Activated CD8-positive, alpha-beta memory T cell treated with anti-CD3 and anti-CD28 coated beads for 48 hours (primary cell): Measurements from ENCODE around the gene ZNF423.
"Not testable (repeated sequence)": the region's sequence is repeated elsewhere in the genome, so short reads cannot be mapped to it uniquely, and the experiment has no call there.

Source experiments
- DNase-seq, 3 experiments: peaks; one replicate each; pipeline ENCODE4 v3.0.0-alpha.2; 2020; ENCODE audit warnings: low read depth in 2 of 3, low spot score in 2 of 3

ZNF423 gene

DNA sequence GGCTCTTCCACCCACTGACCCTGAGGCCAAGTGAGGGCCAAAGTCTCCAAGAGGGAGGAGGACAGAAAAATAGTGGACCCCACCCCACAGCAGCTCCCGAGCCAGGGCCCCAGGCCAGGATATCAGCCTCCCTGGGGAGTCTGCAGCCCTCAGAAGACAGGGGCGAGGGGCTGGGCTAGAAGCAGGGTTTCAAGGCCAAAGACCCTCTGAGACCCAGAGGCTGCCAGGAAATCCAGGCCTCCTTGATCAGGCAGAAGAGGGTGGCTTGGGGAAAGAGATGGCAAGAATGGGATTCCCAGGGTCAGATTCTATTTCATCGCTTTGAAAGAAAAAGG lies 156.1 kb downstream of the ZNF423 start:
- no peak for DNase-seq

GRCh38 chr16:49698931-49699840 lies 156.7 kb downstream of the ZNF423 start:
- DNase-seq, result no peak

GRCh38 chr16:49698453-49698815 lies 157.5 kb downstream of the ZNF423 start:
- DNase-seq, result no peak

GRCh38 chr16:49697631-49698452 lies 158.1 kb downstream of the ZNF423 start:
- no peak for DNase-seq

GRCh38 chr16:49696414-49697101 lies 159.4 kb downstream of the ZNF423 start:
- no peak for DNase-seq

DNA sequence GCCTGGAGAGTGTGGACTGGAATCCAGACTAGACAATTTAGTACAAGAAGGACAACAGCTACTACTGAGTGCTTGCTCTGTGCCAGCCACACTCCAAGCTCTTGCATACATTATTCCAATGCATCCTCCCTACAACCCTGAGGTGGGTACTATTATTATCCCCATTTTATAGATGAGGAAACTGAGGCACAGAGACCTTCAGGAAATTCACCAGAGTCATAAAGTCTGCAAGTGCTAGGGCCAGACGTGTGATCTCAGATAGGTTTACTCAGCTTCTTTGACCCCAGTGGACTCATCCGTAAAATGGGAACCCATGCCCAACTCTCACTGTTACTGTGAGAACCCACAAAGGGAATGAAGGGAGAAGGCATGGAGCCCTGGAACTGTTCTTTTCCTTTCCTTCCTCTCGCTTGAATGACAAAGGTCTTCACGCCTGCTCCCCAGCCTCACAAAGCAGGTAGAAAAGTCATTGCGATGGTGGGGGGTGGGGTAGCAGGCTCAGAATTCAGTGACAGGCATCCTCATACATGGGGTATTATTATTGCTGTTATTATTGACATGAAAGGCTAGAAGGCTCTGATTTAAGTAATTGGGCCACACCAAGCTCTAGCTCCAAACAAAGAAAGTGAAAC lies 160.0 kb downstream of the ZNF423 start:
- no peak for DNase-seq

DNA sequence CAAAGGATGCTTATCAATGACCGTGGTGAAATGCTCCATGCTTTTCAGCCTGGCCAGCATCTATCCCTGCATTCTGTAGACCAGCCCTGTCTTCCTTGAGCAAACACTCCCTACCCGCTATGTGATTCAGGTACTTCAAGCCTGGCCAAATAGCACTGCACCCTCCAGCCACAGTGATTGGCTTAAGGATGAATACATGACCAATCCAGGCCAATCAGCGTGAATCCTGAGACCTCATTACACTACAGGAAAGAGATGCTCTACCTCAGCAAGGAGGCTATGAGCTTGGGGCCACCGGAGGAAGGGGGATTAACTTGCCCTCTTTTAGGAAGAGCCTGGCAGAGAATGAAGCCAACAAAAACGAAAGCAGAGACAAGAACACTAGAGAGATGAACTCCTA lies 162.5 kb downstream of the ZNF423 start:
- no peak for DNase-seq

DNA sequence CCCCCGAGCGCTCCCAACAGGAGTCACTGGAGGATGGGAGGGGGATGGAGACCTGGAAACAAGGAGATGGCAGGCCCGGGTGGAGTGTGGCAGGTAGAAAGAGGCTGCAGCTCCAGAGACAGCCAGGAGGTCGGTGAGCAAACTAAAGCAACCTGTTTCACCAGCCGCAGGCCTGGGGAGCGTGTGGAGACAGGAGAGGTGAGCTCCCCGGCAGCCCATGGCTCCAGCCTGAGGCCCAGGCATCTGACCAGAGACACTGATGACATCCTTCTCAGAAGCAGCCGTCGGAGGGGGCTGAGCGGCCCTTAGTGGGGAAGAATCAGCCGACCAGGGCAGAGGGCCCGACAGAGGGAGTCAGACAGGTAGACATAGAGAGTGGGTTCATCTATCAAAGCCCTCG lies 165.1 kb downstream of the ZNF423 start:
- no peak for DNase-seq

GRCh38 chr16:49688036-49688697 lies 167.7 kb downstream of the ZNF423 start:
- DNase-seq, result no peak

GRCh38 chr16:49687476-49688002 lies 168.4 kb downstream of the ZNF423 start:
- no peak for DNase-seq

GRCh38 chr16:49684696-49685095 lies 171.2 kb downstream of the ZNF423 start:
- no peak for DNase-seq

- DNase-seq, result no peak
These were observed 173.2 kb downstream of the ZNF423 start for GRCh38 chr16:49682577-49683165.

- DNase-seq, result no peak
These were observed 174.6 kb downstream of the ZNF423 start for GRCh38 chr16:49681217-49681883.

- no peak for DNase-seq
These were observed 176.8 kb downstream of the ZNF423 start for GRCh38 chr16:49679095-49679494.

GRCh38 chr16:49677661-49678060 lies 178.3 kb downstream of the ZNF423 start:
- DNase-seq, result not testable (repeated sequence)

DNA sequence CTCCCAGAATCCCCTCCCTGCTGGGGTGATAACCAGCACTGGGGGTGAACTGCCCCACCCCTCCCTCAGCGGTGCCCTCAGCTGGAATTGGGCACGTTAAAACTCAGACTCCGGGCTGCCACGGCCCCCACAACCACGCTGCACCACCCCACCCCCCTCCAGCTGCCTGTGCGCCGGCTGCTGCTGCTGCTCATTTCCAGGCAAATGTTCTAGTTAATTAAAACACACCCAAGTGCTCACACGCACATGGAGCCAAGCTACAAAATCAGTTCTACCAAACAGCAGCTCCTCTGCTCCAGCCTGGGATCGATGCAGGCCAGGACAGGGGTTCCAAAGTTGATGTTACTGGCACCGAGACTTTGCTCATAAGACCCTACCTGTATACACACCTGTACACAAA lies 180.5 kb downstream of the ZNF423 start:
- no peak for DNase-seq

DNA sequence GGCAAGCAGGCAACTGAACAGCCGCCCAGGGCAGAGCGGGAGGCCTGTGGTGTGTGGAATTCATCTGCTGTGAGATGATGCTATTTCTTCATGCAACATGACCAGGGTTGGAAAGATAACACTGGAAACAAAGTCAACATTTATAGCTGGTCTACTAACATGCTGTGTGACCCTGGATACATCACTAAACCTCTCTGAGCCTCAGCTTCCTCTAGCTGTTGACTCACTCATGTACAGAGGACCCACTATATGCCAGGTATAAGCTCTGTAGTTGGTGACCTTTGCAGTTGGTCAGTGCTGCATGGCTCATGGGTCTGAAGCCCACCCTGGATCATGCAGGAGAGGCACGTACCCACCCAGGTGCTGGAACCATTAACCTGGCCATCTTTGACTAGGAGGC lies 180.9 kb downstream of the ZNF423 start:
- DNase-seq, result no peak

GRCh38 chr16:49674351-49674851 lies 181.5 kb downstream of the ZNF423 start:
- no peak for DNase-seq

- no peak for DNase-seq
These were observed 182.5 kb downstream of the ZNF423 start for GRCh38 chr16:49673442-49673841.
